HG02943 (cell line): ENCODE data around the gene ITGBL1.

ENCODE experiments used
- ATAC-seq: cut with Tn5 transposase; IDR thresholded peaks from one replicate; pipeline ENCODE4 v1.9.1; 2021; ENCODE audit warnings: mild to moderate bottlenecking, low read depth, moderate library complexity; ENCODE audit not compliant: unreplicated experiment

Gene ITGBL1

GRCh38 chr13:101728615-101729014 lies 276.1 kb downstream of the ITGBL1 start:
- no peak for ATAC-seq

- ATAC-seq = no peak
Observed at GRCh38 chr13:101730420-101731000, 278.0 kb downstream of the ITGBL1 start.

- ATAC-seq = no peak
Observed at GRCh38 chr13:101736566-101736965, 284.1 kb downstream of the ITGBL1 start.

- ATAC-seq = no peak
Observed at GRCh38 chr13:101738336-101738735, 285.9 kb downstream of the ITGBL1 start.

- ATAC-seq = peak; percentile 99
Observed at GRCh38 chr13:101739382-101740178, 287.1 kb downstream of the ITGBL1 start.

- ATAC-seq = no peak
Observed at GRCh38 chr13:101746513-101746912, 294.0 kb downstream of the ITGBL1 start.

GRCh38 chr13:101747039-101747438 lies 294.6 kb downstream of the ITGBL1 start:
- ATAC-seq = no peak

- no peak for ATAC-seq
Observed at GRCh38 chr13:101749584-101749983, 297.1 kb downstream of the ITGBL1 start.

GRCh38 chr13:101751488-101751887 lies 299.0 kb downstream of the ITGBL1 start:
- ATAC-seq = no peak

GRCh38 chr13:101752432-101752831 lies 300.0 kb downstream of the ITGBL1 start:
- no peak for ATAC-seq

- ATAC-seq = no peak
Observed at GRCh38 chr13:101755228-101755887, 302.9 kb downstream of the ITGBL1 start.

GRCh38 chr13:101757446-101758039 lies 305.1 kb downstream of the ITGBL1 start:
- ATAC-seq = peak; percentile 93

- no peak for ATAC-seq
Observed at GRCh38 chr13:101763191-101763590, 310.7 kb downstream of the ITGBL1 start.
